NOMO-1 treated with dmso at 0.1 percent for 144 hours (cell line): ENCODE data around the gene IFITM2.
"Not testable (repeated sequence)": the region's sequence is repeated elsewhere in the genome, so short reads cannot be mapped to it uniquely, and the experiment has no call there.

Source experiments
- DNase-seq: peaks from one replicate; lab custom pipeline; 2025; ENCODE audit not compliant: unreplicated experiment; lab: John Stamatoyannopoulos, UW

Gene IFITM2

DNA sequence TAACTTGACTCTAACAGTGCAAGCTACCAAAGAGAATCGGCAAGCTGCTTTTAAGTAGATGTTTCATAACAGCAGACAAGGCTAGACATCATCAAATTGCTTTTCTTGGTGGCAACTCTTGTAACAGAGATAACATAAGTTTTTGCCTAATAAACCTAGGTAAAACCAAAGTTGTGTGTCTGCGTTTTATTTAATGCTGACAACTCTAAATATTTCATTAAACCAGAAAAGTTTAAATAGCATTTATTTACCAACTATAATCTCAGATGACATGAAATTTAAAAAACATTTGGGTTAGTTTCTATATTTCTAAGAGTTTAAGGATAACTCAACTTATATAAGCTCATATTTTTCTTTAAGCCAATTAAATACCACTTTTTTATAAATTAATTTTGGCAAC is 32.3 kb downstream of the IFITM2 start:
- DNase-seq, result no peak

DNA sequence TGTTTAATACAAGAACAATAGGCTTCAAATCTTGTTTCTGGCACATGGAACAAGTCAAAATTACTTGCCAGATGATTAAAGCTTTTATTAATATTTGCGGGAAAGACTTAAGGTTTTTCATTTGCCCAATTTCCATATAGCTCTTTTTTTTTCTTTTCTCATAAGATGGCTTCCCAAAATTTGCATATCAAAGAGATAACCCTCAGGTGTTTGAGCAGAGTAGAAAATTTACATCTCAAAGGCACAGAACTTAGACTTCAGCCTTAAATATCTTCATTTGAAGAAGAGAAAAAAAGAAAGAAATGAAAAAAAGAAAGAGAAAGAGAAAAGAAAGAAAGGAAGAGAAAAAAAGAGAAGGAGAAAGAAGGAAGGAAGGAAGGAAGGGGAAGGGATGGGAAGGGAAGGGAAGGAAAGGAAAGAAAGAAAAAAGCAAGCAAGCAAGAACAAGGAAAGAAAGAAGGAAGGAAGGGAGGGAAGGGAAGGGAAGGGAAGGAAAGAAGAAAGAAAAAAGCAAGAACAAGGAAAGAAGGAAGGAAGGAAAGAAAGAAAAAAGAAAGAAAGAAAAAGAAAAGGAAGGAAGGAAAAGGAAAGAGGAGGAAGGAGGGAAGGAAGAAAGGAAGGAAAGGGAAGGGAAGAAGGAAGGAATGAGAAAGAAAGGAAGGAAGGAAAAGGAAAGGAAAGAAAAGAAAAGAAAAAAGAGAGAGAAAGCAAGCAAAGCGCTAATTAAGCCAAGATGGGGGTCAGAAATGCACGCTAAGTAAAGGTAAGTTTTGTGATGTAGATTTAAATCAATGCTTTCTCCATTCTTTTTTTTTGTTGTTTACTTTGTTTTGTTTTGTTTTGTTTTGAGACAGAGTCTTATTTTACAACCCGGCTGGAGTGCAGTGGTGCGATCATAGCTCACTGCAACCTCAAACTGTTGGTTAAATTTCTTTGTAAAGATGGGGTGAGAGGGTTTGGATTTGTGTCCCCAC is 33.2 kb downstream of the IFITM2 start:
- DNase-seq, result no peak

DNA sequence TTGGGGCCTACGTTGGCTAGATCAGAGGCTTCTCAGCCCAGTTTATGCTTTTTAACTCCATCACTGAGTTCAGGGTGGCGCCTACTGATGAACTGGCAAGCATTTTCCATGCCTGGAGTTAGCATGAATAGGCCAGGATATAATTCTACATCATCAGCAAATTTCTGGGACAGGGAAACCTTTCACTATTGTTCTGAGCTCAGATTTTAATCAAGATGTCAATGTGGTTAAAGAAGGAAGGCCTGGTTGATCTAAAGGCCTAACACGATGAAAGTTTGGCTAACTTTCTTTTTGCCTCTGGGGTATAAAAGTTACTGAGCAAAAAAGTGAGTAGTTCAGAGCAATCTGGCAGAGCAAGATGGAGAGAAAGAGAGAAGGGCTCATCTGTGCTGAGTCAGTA is 34.7 kb downstream of the IFITM2 start:
- DNase-seq, result no peak

DNA sequence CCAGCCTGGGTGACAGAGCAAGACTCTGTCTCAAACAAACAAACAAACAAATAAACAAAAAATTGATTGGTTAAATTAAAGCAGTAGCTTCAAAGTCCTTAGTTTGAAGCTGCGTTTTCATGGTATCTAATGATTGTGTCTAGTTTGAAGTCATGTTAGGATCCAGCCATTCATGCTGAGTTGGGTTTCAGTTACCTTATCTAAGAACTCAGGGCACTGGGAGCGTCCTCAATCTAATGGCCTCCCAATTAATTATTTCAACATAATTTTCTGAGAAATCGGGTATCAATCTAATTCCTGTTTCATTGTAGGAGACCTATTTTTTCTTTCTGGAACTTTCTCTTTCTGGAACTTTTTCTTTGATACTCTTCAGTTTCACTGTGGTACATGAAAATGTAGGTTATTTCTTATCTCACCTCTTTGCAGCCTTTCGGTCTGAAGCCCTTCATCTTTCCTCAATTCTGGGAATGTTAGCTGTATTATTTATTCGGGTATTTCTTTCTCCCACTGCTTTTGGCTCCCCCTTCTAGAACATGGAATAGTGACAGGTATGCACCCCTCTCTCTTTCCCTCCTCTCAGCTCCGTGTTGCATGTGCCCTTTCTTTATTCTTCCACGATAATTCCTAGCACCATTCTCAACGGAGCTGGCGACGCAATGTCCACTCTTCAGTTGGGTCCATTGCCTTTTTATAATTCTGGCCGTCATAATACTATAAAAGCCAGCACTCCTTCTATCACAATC is 37.4 kb downstream of the IFITM2 start:
- no peak for DNase-seq

DNA sequence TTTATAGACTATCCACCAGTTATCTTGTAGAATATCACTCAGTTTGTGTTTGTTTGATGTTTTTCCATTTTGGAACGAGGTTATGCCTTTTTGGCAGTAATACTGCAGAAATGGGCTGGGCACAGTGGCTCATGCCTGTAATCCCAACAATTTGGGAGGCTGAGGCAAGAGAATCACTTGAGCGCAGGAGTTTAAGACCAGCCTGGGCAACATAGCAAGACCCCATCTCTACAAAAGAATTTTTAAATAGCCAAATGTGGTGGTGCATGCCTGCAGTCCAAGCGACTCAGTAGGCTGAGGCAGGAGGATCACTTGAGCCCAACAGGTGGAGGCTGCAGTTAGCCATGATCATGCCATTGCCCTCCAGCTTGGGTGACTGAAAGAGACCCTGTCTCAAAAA is 38.9 kb downstream of the IFITM2 start:
- no peak for DNase-seq

DNA sequence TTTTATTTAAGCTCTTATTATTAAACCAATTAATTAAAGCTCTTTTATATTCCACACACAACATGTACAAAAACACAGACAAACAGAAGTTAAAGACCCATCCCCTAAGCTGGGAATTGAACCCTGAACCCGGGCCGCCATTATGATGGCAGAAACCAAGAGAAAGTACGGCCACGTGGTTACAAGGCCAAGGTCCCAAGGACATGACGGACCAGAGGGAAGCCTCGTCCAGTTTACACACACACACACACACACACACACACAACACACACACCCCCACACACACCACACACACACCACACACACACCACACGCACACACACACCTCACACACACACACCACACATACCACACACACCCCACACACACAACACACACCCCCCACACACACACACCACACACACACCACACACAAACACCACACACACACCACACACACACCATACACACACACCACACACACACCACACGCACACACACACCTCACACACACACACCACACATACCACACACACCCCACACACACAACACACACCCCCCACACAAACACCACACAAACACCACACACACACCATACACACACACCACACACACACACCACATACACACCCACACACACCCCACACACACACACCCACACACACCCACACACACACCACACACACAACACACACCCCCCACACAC is 41.8 kb downstream of the IFITM2 start:
- not testable (repeated sequence) for DNase-seq

DNA sequence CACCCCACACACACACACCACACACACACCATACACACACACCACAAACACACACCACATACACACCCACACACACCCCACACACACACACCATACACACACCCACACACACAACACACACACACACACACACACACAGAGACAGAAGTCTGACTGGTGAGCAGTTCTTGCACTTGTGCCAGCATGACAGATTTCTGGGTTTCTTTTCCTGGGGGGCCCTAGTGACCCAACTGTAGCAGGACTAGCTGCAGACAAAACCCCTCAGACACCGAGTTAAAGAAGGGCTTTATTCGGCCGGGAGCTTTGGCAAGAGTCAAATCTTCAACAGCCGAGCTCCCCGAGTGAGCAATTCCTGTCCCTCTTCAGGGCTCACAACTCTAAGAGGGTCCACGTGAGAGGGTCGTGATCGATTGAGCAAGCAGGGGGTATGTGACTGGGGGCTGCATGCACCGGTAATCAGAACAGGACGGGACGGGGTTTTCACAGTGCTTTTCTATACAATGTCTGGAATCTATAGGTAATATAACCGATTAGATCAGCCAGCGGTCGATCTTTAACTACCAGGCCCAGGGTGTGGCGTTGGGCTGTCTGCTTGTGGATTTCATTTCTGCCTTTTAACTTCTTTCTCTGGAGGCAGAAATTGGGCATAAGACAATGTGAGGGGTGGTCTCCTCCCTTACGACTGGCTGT is 42.6 kb downstream of the IFITM2 start:
- not testable (repeated sequence) for DNase-seq

DNA sequence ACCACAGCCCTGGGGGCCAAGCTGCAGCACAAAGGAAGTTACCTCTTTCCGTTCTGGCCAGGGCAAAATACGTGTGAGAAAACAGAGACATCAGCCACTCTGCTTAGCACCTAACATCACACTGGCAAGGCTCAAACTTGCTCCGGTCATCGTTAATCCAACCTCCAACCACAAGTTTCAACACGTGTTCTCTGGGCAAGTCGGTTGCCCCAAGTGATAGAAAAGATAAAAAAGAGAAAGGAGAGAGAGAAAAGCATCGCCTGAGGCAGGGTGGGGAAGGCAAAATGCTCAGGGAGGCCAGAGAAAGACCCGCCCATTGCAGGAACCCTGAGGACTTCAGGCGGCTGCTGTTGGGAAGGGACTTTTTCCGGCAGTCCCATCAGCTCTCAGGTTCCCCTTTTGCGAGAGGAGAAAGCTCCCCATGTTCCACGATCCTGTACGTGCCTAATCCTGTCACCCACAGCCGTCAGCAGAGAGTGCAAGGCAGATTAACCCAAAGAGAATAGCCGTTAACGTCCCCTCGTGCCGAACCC is 43.2 kb downstream of the IFITM2 start:
- peak; percentile 22 for DNase-seq

DNA sequence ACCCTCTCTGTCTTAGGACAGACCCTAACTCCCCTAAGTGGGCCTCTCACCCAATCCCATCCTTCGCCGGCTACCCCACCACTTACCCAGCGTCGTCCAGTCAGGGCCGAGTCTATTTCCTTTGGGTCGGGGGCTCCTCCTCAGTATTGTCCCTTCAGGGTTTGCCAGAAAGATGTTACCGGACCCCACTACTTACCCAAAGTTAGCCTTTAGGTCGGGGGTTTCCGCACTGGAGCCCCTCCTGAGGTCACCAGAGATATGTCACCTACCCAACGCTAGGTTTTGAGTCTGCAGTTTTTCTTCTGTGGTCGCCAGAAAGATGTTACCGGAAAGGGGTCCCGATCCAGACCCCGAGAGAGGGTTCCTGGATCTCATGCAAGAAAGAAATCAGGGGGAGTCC is 43.8 kb downstream of the IFITM2 start:
- DNase-seq, result no peak

DNA sequence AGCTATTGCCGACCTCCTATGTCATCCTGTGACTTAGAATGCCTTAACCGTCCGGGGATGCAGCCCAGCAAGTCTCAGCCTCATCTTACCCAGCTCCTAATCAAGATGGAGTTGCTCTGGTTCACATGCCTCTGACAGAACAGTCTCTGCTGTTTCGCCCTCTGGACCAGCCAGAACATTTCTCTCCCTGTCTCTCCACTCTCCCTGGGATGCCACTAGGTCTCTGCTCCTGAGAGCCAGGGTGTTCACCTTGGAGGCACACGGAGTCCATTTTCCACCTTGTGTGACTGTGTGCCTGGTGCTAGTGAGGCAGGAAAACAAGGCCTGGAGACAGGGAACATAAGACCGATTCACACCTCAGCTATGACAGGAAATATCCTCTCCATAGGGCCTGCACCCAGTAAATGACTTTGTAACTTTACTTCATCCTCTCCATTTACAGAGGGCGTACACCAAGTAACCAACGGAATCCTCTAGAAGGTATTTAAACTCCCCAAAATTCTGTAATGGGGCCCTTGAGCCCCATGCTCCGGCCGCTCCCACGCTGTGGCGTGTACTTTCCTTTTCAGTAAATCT is 44.9 kb downstream of the IFITM2 start:
- DNase-seq, result no peak

DNA sequence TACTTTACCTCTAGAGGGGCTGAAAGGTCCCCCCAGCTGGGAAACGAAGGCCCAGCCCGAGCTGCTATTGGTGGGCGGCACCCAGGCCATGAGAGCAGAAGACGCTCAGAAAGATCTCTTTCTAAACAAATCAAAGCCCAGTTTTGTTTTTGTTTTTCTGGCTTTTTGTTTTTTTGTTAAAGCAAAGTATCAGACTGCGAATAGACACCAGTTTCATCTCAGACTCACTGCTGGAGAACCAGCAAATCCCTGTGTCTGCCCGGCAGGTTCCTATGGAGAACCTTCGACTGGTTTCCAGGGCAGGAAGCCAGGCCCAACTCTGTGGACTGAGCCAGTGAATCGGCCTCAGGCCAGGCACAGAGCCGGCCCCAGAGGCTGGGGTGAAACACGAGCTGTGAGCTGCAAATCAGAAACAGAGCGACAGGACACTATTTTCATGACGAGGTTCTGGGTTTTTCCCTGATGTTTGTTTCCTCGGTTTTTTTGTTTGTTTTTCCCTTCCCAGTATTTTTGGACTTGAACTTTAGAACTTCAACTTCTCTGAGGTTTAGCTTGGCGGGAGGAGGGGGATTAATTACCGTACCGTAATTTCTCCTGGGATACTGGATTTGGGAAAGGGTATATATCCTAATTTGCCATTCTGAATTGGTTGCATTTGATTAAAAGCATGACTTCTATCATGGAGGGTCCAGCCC is 45.7 kb downstream of the IFITM2 start:
- DNase-seq, result no peak

DNA sequence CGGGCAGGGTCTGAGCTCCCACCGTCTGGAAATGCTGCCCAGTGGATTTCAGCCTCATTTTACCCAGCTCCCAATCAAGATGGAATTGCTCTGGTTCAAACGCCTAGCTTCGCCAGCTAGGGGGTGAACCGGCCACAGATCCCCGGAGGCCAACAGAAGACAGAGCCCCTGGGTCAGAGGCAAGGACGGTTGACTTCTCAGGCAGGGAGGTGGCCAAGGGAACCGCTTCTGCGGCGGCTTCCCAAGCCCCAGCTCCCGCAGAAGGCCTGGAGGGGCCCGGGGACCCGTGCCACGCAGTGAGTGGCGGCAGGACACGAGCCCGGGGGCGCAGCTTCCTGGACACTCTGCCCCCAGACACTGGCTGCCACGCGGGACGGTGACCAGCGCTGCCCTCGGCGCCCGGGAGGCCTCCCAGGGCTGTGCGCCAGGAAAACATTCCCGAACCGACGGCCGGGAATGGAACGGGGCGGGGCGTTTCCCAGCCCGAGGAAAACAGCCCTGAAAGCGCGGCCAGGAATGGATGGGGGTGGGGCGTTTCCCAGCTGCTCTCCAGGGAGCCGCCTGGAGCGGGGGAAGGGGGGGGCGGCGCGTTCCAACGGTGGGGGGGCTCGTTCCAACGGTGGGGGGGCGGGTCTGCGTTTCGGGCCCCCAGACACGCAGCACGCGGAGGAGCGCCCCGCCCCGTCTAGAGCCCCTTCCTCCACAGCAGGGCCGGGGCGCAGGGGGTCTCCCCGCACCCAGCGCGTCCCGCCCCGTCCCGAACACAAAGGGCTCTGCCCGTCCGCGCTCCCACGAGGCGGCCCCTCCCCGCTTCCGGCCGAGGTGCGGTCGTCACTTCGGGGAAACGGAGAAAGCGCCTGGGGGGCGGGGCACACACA is 48.2 kb downstream of the IFITM2 start:
- DNase-seq, result no peak

DNA sequence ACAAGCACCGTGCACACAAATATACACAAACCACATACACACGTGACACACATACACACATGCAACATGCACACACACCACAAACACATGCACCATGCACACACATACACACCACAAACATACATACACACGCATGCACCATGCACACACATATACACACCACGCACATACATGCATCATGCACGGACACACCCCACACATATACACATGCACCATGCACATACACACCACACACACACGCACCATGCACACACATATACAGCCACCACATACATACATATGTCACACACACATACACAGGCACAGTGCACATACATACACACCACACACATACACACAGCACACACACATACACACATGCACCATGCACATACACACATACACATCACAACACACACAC is 49.0 kb downstream of the IFITM2 start:
- DNase-seq, result no peak

DNA sequence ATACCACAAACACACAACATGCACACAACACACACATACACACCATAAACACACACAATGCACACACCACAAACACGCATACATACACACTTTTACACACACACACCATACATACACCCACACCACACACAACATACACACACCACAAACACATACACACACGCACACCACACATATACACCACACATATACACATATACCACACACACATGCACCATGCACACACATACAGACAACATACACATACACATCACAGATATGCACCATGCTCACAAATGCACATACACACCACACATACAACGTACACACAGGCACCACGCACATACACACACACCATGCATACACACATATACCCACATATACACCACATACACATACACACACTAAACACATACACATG is 50.0 kb downstream of the IFITM2 start:
- DNase-seq, result no peak

DNA sequence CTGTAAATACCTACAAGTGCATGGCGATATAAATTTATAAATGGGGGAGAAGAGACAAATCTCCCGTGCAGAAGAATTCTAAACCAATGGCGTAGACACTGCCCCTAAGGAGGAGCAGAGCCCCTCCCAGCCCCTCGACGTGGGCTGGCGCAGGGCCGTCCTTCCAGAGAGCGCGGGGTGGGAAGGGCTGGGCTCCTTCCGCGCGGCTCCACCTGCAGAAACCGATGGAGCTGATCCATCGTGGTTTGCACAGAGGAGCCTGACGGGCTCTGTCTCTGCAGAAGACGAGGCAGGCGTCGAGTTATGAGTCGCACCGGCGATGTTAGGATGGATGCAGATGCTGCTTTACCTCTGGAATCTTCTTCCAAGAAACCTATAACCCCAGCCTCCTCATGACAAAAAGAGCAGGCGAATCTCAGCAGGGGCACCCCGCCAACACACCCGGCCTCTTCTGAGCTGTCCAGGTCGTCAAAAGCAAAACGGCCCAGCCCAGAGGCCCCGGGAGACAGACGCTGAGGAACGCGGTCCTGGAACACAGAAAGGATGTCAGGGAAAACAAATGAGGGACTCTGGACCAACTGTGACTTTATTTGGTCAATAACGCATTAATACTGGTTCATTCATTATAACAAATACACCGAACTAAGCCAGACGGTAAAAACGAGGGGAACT is 50.6 kb downstream of the IFITM2 start:
- DNase-seq, result no peak
